IMR-90 (cell line): ENCODE data around the gene PTPRG. TPM values are rescaled to one million over a fixed set of nuclear protein-coding genes. Genes with fewer than 3 reads are reported as not detected.

Experiments used
- ATAC-seq: fragments of 200-7000 bp; cut with Tn5 transposase; 2 replicates; pipeline ENCODE4 v1.9.1; 2020; ENCODE audit warnings: low read depth, mild to moderate bottlenecking, moderate library complexity
- BruUV-seq: library from RNA; stranded (reverse); fragments of 400-500 nt; replicated peaks from 2 replicates; lab custom pipeline; 2021; lab: Mats Ljungman, UMichigan
- CTCF ChIA-PET: fragments of 300-600 bp; formaldehyde crosslinking; extraction: SDS; loops from one replicate; lab custom pipeline; 2021; ENCODE audit warnings: antibody characterized with exemption; lab: Yijun Ruan, JAX
- POLR2A ChIA-PET: fragments of 300-600 bp; sonication (Branson Sonifier 250); formaldehyde crosslinking; loops from one replicate; lab custom pipeline; 2022; ENCODE audit warnings: antibody characterized with exemption; ENCODE audit not compliant: unreplicated experiment; lab: Charles Lee
- DNase-seq: peaks from one replicate; pipeline ENCODE4 v3.0.0; 2013
- H2AFZ ChIP-seq: replicated peaks from 2 replicates; pipeline ENCODE3; 2013; ENCODE audit warnings: low read length, mild to moderate bottlenecking; ENCODE audit not compliant: poor library complexity
- H2AK5ac ChIP-seq: 2 replicates; pipeline ENCODE4 v1.6.1; 2013; ENCODE audit warnings: low read depth, low read length, inconsistent platforms
- H2AK9ac ChIP-seq: replicated peaks from 2 replicates; pipeline ENCODE3; 2013; ENCODE audit warnings: mild to moderate bottlenecking, low read depth, low read length, moderate library complexity; ENCODE audit not compliant: poor library complexity
- H2BK120ac ChIP-seq: 2 replicates; pipeline ENCODE4 v1.6.1; 2013; ENCODE audit warnings: low read depth, low read length, inconsistent platforms
- H2BK15ac ChIP-seq: 3 replicates; pipeline ENCODE4 v1.6.1; 2013; ENCODE audit warnings: low read depth, low read length, inconsistent platforms
- H2BK20ac ChIP-seq: 2 replicates; pipeline ENCODE4 v1.6.1; 2013; ENCODE audit warnings: low read depth, mild to moderate bottlenecking, inconsistent platforms, low read length, moderate library complexity
- H2BK5ac ChIP-seq: 2 replicates; pipeline ENCODE4 v1.6.1; 2013; ENCODE audit warnings: mild to moderate bottlenecking, low read depth, low read length, inconsistent platforms; ENCODE audit not compliant: poor library complexity, severe bottlenecking
- H3K14ac ChIP-seq: replicated peaks from 2 replicates; pipeline ENCODE4 v1.6.1; 2013; ENCODE audit warnings: low read depth, low read length, inconsistent platforms
- H3K18ac ChIP-seq: 2 replicates; pipeline ENCODE4 v1.6.1; 2013; ENCODE audit warnings: low read depth, low read length, control low read depth
- H3K23ac ChIP-seq: 2 replicates; pipeline ENCODE4 v1.6.1; 2013; ENCODE audit warnings: low read depth, low read length, inconsistent platforms
- H3K27ac ChIP-seq: 2 replicates; pipeline ENCODE4 v1.5.1; 2013; ENCODE audit warnings: mild to moderate bottlenecking, control low read depth, low read length; ENCODE audit not compliant: insufficient read depth
- H3K27me3 ChIP-seq: 2 replicates; pipeline ENCODE4 v1.6.1; 2013; ENCODE audit warnings: low read length; ENCODE audit not compliant: control insufficient read depth, insufficient read depth
- H3K36me3 ChIP-seq: 2 replicates; pipeline ENCODE4 v1.6.1; 2013; ENCODE audit warnings: low read length, mixed read lengths; ENCODE audit not compliant: control insufficient read depth, insufficient read depth
- H3K4ac ChIP-seq: 2 replicates; pipeline ENCODE4 v1.6.1; 2013; ENCODE audit warnings: low read depth, low read length, inconsistent platforms
- H3K4me1 ChIP-seq: 2 replicates; pipeline ENCODE4 v1.6.1; 2013; ENCODE audit warnings: low read length, mixed read lengths; ENCODE audit not compliant: control insufficient read depth, insufficient read depth
- H3K4me2 ChIP-seq: 2 replicates; pipeline ENCODE4 v1.6.1; 2013; ENCODE audit warnings: low read depth, mild to moderate bottlenecking, control low read depth, low read length, moderate library complexity
- H3K4me3 ChIP-seq: 2 replicates; pipeline ENCODE4 v1.5.1; 2013; ENCODE audit warnings: low read depth, mild to moderate bottlenecking, control low read depth, low read length, moderate library complexity; ENCODE audit not compliant: insufficient read depth
- H3K56ac ChIP-seq: 2 replicates; pipeline ENCODE4 v1.6.1; 2013; ENCODE audit warnings: low read length, inconsistent platforms; ENCODE audit not compliant: insufficient read depth; ENCODE audit errors: extremely low read depth
- H3K79me1 ChIP-seq, 2 experiments: 2 replicates each; pipeline ENCODE4 v1.6.1; 2013; ENCODE audit warnings: low read length in 2 of 2, inconsistent platforms in 1 of 2, low read depth in 1 of 2
- H3K9ac ChIP-seq: 2 replicates; pipeline ENCODE4 v1.6.1; 2013; ENCODE audit warnings: low read depth, low read length, control low read depth
- H3K9me1 ChIP-seq: 2 replicates; pipeline ENCODE4 v1.6.1; 2013; ENCODE audit warnings: low read length, inconsistent platforms; ENCODE audit not compliant: insufficient read depth
- H3K9me3 ChIP-seq: 2 replicates; pipeline ENCODE4 v1.6.1; 2013; ENCODE audit warnings: low read length; ENCODE audit not compliant: control insufficient read depth, insufficient read depth
- H4K20me1 ChIP-seq: 2 replicates; pipeline ENCODE4 v1.6.1; 2013; ENCODE audit warnings: low read length, inconsistent platforms; ENCODE audit not compliant: insufficient read depth
- H4K5ac ChIP-seq: 2 replicates; pipeline ENCODE4 v1.6.1; 2013; ENCODE audit warnings: mild to moderate bottlenecking, low read depth, low read length, control low read depth
- H4K8ac ChIP-seq, 2 experiments: 2 replicates each; pipeline ENCODE4 v1.6.1; 2013; ENCODE audit warnings: low read depth in 2 of 2, low read length in 2 of 2, control low read depth in 1 of 2, inconsistent platforms in 1 of 2
- H4K91ac ChIP-seq: 2 replicates; pipeline ENCODE4 v1.6.1; 2013; ENCODE audit warnings: low read depth, low read length, inconsistent platforms; ENCODE audit not compliant: insufficient read depth
- BHLHE40 ChIP-seq: fragments of 150-350 bp; IDR thresholded peaks from 2 replicates; pipeline ENCODE4 v1.6.1; 2016; ENCODE audit warnings: mild to moderate bottlenecking, low read depth, low read length
- MAFK ChIP-seq: IDR thresholded peaks from 2 replicates; pipeline ENCODE4 v1.6.1; 2012; ENCODE audit warnings: low read depth, low read length, improper control_type of control experiment
- RAD21 ChIP-seq: IDR thresholded peaks from 2 replicates; pipeline ENCODE4 v1.6.1; 2012; ENCODE audit warnings: low read length, improper control_type of control experiment
- RCOR1 ChIP-seq: IDR thresholded peaks from 2 replicates; pipeline ENCODE4 v1.6.1; 2012; ENCODE audit warnings: mild to moderate bottlenecking, low read length, improper control_type of control experiment; ENCODE audit not compliant: insufficient replicate concordance
- WGBS, 2 experiments: methylation state at CpG; one replicate each; pipeline versions ENCODE4 v1.1.5 to v1.1.7; 2013; ENCODE audit warnings: missing lambda C conversion rate in 2 of 2; ENCODE audit not compliant: insufficient read length in 1 of 2; ENCODE audit errors: extremely low coverage in 2 of 2; 5-methylcytosine and 5-hydroxymethylcytosine counted together
- dilution Hi-C: fragments of 300-500 bp; cut with HindIII; formaldehyde crosslinking; loops from one replicate; pipeline ENCODE4 v1.14.3; 2018; ENCODE audit warnings: low sequenced_read_pairs; ENCODE audit not compliant: unreplicated experiment
- in situ Hi-C: fragments of 300-500 bp; cut with MboI; formaldehyde crosslinking; loops from 3 replicates; pipeline ENCODE4 v1.14.3; 2019; ENCODE audit warnings: low sequenced_read_pairs, inconsistent platforms, mixed read lengths
- intact Hi-C: fragments of 100-400 bp; cut with micrococcal nuclease; formaldehyde crosslinking; loops from 2 replicates; pipeline ENCODE4 v1.10.0; 2022
- polyA plus RNA-seq, 3 experiments: library from polyadenylated mRNA; depleted of rRNA; stranded (reverse); fragments of >200 nt; gene quantifications; 2 replicates each; pipeline ENCODE4 v1.2.3, GENCODE V29; 2012; ENCODE audit warnings: low replicate concordance in 1 of 3
- total RNA-seq: library from RNA; depleted of rRNA; stranded (reverse); fragments of >200 nt; gene quantifications from 2 replicates; pipeline ENCODE4 v1.2.3, GENCODE V29; 2012

PTPRG gene
- total and polyA plus RNA-seq, 2 of the 4 experiments (the other 2 are of a cell fraction) = 7.7 to 31.0 TPM

DNA sequence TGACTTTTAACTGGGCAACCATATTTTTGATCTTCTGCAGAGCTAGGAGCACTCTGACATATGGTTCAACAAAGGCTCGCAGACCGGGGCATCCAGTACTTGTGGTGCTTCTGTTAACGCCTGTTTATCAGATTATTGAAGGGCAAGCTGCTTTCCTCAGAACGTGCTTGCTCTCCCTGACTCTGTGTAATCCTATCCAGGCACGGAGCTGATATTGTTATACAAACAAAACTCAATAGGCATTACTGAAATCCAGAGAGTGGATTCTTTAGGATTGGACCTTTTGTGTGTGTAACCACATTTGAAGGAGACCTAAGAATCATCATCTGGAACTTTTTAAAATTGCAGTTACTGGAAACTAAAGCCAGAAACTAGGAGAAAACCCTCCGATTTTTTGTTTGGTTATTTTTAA is 246.5 kb downstream of the PTPRG start:
- BruUV-seq = no TSS peak

More for the DNA sequence above, 246.5 kb downstream of the PTPRG start:
- intact Hi-C loops = no loop called here
- TF ChIP-seq BHLHE40 (peak; percentile 67; the same call in 1 of the 2 replicates), MAFK (no peak), RCOR1 (no peak), RAD21 (no peak)
- Histone ChIP-seq H2BK120ac (no peak overlapping the region), H3K36me3 (no peaks in the 10 kb centered on the region), H2BK20ac (no peak overlapping the region), H4K20me1 (0 out of 2 replicates have a peak, but pooled peaks cover 10% of the 10 kb centered on the region), H4K8ac (no peak overlapping the region), H2AK5ac (no peak overlapping the region), H3K27ac (peak overlapping the region; percentile 19; the same call in 1 of the 2 replicates), H3K9me1 (peaks cover 2% of the 10 kb centered on the region; the same call in 1 of the 2 replicates), H4K5ac (no peak overlapping the region), H3K27me3 (no peaks in the 10 kb centered on the region), H3K9me3 (no peaks in the 10 kb centered on the region), H3K4ac (no peak overlapping the region), H2AFZ (no peak overlapping the region), H2BK5ac (no peak overlapping the region), H3K9ac (no peak overlapping the region), H3K56ac (no peak overlapping the region), H3K14ac (no peak overlapping the region), H4K91ac (no peak overlapping the region), H2BK15ac (no peak overlapping the region), H3K4me3 (no peak overlapping the region), H3K18ac (no peak overlapping the region; the same call in 1 of the 2 replicates), H2AK9ac (no peak overlapping the region), H3K4me1 (peaks cover 9% of the 10 kb centered on the region), H3K79me1 (peaks cover 29 to 40% of the 10 kb centered on the region in 2 experiments), H3K23ac (no peak overlapping the region), H3K4me2 (peak overlapping the region; percentile 64)
- dilution Hi-C loops = no loop called here
- peak; percentile 60 for DNase-seq
- POLR2A ChIA-PET = no interaction called here
- peak; percentile 92 for ATAC-seq
- CTCF ChIA-PET = interaction anchor here (0.5 to 1.0 kb wide), 4 partner anchors 11 to 605 kb away, joined by 3 to 6 read pairs (median 3); no protein-coding TSS in a partner anchor
- in situ Hi-C loops = no loop called here
- no CpG with 5 or more reads among the region's 6 CpGs for WGBS, 2 experiments
